ENCODE results near the gene ADCY2.

GRCh38 chr5:7609726-7610125 is 213.8 kb downstream of the ADCY2 start:
- TF ChIP-seq BACH2 (CRISPR knock-in tag; IDR thresholded peaks at IDR 0.05; ENCODE audit: borderline replicate concordance) (no peak), PATZ1 (CRISPR knock-in tag; IDR thresholded peaks at IDR 0.05; ENCODE audit: borderline replicate concordance) (no peak), TCF4 (CRISPR knock-in tag; IDR thresholded peaks at IDR 0.05; ENCODE audit: borderline replicate concordance) (no peak), TSHZ2 (CRISPR knock-in tag; IDR thresholded peaks at IDR 0.05) (no peak), ZFP3 (CRISPR knock-in tag; IDR thresholded peaks at IDR 0.05) (no peak), ZNF70 (CRISPR knock-in tag; IDR thresholded peaks at IDR 0.05) (no peak), ZFP30 (CRISPR knock-in tag; IDR thresholded peaks at IDR 0.05) (no peak), ZC3H10 (CRISPR knock-in tag; IDR thresholded peaks at IDR 0.05) (no peak), CSRNP3 (CRISPR knock-in tag; IDR thresholded peaks at IDR 0.05) (no peak), CSDC2 (CRISPR knock-in tag; IDR thresholded peaks at IDR 0.05) (no peak), ZNF565 (CRISPR knock-in tag; conservative IDR thresholded peaks at IDR 0.05; ENCODE audit: low read depth) (no peak)

Data from SK-N-SH treated with all-trans-retinoic acid at 6 μM for 48 hours (cell line).